ENCODE results near the gene ATP10A.

ATP10A gene

GRCh38 chr15:25673972-25674371 is 189.2 kb downstream of the ATP10A start:
- H3K27me3 Mint-ChIP-seq (ENCODE audit: low read depth): peaks cover 21% of the 10 kb centered on the region
- no peaks in the 10 kb centered on the region for H3K9me3 Mint-ChIP-seq
- H3K4me1 Mint-ChIP-seq (ENCODE audit: low read depth): peaks cover 3% of the 10 kb centered on the region
- no peak overlapping the region for H3K4me3 Mint-ChIP-seq
- peaks cover 5% of the 10 kb centered on the region for H3K36me3 Mint-ChIP-seq (ENCODE audit: low read depth)
- no peak overlapping the region for H3K27ac Mint-ChIP-seq
- no peak for DNase-seq (ENCODE audit: low spot score)

GRCh38 chr15:25673351-25673750 is 189.8 kb downstream of the ATP10A start:
- Mint-ChIP-seq H3K4me1 (ENCODE audit: low read depth) (peaks cover 3% of the 10 kb centered on the region), H3K27me3 (ENCODE audit: low read depth) (peaks cover 25% of the 10 kb centered on the region), H3K4me3 (no peak overlapping the region), H3K9me3 (no peaks in the 10 kb centered on the region), H3K27ac (no peak overlapping the region), H3K36me3 (ENCODE audit: low read depth) (peaks cover 1% of the 10 kb centered on the region)
- no peak for DNase-seq (ENCODE audit: low spot score)

- Mint-ChIP-seq H3K27ac (no peak overlapping the region), H3K9me3 (no peaks in the 10 kb centered on the region), H3K36me3 (ENCODE audit: low read depth) (no peaks in the 10 kb centered on the region), H3K4me3 (no peak overlapping the region), H3K4me1 (ENCODE audit: low read depth) (peaks cover 3% of the 10 kb centered on the region), H3K27me3 (ENCODE audit: low read depth) (peaks cover 25% of the 10 kb centered on the region)
- DNase-seq (ENCODE audit: low spot score): no peak
These were observed 192.0 kb downstream of the ATP10A start for GRCh38 chr15:25671132-25671531.

- Mint-ChIP-seq H3K27me3 (ENCODE audit: low read depth) (peaks cover 25% of the 10 kb centered on the region), H3K4me3 (no peak overlapping the region), H3K9me3 (no peaks in the 10 kb centered on the region), H3K36me3 (ENCODE audit: low read depth) (no peaks in the 10 kb centered on the region), H3K4me1 (ENCODE audit: low read depth) (peaks cover 3% of the 10 kb centered on the region), H3K27ac (no peak overlapping the region)
- DNase-seq (ENCODE audit: low spot score): no peak
These were observed 192.5 kb downstream of the ATP10A start for GRCh38 chr15:25670621-25671020.

GRCh38 chr15:25670025-25670554 is 193.0 kb downstream of the ATP10A start:
- H3K4me1 Mint-ChIP-seq (ENCODE audit: low read depth): peaks cover 3% of the 10 kb centered on the region
- no peak overlapping the region for H3K27ac Mint-ChIP-seq
- H3K36me3 Mint-ChIP-seq (ENCODE audit: low read depth): no peaks in the 10 kb centered on the region
- peaks cover 25% of the 10 kb centered on the region for H3K27me3 Mint-ChIP-seq (ENCODE audit: low read depth)
- no peak overlapping the region for H3K4me3 Mint-ChIP-seq
- no peak for DNase-seq (ENCODE audit: low spot score)
- H3K9me3 Mint-ChIP-seq: no peaks in the 10 kb centered on the region

- H3K36me3 Mint-ChIP-seq (ENCODE audit: low read depth): no peaks in the 10 kb centered on the region
- H3K4me1 Mint-ChIP-seq (ENCODE audit: low read depth): peaks cover 3% of the 10 kb centered on the region
- H3K27me3 Mint-ChIP-seq (ENCODE audit: low read depth): peaks cover 25% of the 10 kb centered on the region
These were observed 194.2 kb downstream of the ATP10A start for GRCh38 chr15:25668901-25669300.

DNA sequence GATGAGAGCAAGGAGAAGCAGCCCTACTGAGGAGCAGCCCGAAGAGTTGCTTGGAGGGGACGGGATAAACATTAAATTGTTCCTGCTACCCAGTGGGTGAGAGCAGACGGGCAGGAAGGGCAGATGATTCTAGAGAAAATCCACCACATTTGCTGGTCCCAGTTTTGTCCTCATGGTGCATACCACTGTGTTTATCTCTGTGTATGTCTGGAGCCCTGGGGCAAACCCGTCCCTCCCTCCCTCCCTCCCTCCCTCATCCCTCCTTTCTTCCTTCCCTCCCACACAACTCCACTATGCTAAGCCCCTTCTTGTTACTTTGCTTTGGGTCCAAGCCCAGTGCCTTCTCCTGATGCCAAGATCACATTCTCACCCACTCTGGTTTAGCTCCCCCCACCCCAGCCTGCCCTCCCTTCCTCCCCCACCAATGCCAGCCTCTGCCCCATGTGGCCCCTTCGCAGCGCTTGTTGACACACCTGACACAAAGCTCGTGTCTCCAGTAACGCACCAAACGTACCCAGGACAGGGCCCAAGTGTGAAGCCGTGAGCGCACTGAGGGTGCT is 194.8 kb downstream of the ATP10A start:
- Mint-ChIP-seq H3K27ac (no peak overlapping the region), H3K4me1 (ENCODE audit: low read depth) (peaks cover 3% of the 10 kb centered on the region), H3K27me3 (ENCODE audit: low read depth) (peaks cover 25% of the 10 kb centered on the region), H3K36me3 (ENCODE audit: low read depth) (no peaks in the 10 kb centered on the region), H3K9me3 (no peaks in the 10 kb centered on the region), H3K4me3 (no peak overlapping the region)
- DNase-seq (ENCODE audit: low spot score): no peak

More at GRCh38 chr15:25668901-25669300, 194.2 kb downstream of the ATP10A start:
- Mint-ChIP-seq H3K27ac (no peak overlapping the region), H3K9me3 (no peaks in the 10 kb centered on the region), H3K4me3 (no peak overlapping the region)
- no peak for DNase-seq (ENCODE audit: low spot score)

DNA sequence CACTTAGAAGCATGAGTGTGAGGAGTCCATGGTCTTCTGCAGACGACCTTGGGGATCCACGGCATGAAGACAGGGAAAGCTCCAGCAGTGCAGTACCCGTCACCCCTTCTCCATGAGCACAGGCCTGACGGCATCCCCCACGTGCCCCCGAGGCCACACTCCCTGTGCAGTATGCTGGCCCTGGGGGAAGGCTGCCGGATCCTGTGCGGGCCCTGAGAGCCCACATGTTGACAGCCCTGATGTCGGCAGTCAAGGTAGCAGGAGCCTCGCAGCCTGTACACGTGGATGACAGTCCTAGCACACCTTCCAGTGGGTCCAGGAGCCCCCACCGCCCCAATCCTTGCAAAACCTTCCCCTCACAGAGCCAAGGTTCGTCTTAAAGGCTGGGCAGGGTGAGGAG is 195.3 kb downstream of the ATP10A start:
- no peak overlapping the region for H3K4me3 Mint-ChIP-seq
- peaks cover 3% of the 10 kb centered on the region for H3K4me1 Mint-ChIP-seq (ENCODE audit: low read depth)
- no peak for DNase-seq (ENCODE audit: low spot score)
- no peaks in the 10 kb centered on the region for H3K36me3 Mint-ChIP-seq (ENCODE audit: low read depth)
- peaks cover 28% of the 10 kb centered on the region for H3K27me3 Mint-ChIP-seq (ENCODE audit: low read depth)
- no peaks in the 10 kb centered on the region for H3K9me3 Mint-ChIP-seq
- H3K27ac Mint-ChIP-seq: no peak overlapping the region

GRCh38 chr15:25665913-25666312 is 197.2 kb downstream of the ATP10A start:
- Mint-ChIP-seq H3K4me3 (no peak overlapping the region), H3K4me1 (ENCODE audit: low read depth) (peaks cover 3% of the 10 kb centered on the region), H3K9me3 (no peaks in the 10 kb centered on the region), H3K36me3 (ENCODE audit: low read depth) (no peaks in the 10 kb centered on the region), H3K27ac (no peak overlapping the region), H3K27me3 (ENCODE audit: low read depth) (peaks cover 24% of the 10 kb centered on the region)
- DNase-seq (ENCODE audit: low spot score): no peak

GRCh38 chr15:25664761-25665160 is 198.4 kb downstream of the ATP10A start:
- no peaks in the 10 kb centered on the region for H3K4me1 Mint-ChIP-seq (ENCODE audit: low read depth)
- no peak overlapping the region for H3K27ac Mint-ChIP-seq
- H3K4me3 Mint-ChIP-seq: no peak overlapping the region
- DNase-seq (ENCODE audit: low spot score): no peak
- no peaks in the 10 kb centered on the region for H3K9me3 Mint-ChIP-seq
- H3K36me3 Mint-ChIP-seq (ENCODE audit: low read depth): no peaks in the 10 kb centered on the region
- peaks cover 12% of the 10 kb centered on the region for H3K27me3 Mint-ChIP-seq (ENCODE audit: low read depth)

DNA sequence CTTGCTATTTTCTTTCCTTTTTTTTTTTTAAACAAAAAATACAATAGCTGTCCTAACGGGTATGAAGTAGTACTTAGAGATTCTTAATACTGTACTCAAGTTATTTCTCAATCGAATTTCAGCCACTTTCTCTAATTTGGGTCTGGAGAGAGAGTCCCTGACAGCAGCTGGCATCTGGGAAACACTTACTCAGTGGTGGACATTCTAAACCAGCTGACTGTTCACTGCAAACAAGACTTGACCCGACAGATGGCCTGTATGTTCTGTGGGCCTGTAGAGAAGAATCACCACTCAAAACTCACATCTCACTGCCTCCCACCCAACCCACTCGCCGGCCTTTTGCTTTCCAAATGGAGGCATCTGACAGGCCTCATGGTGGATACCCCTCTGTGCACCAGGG is 199.6 kb downstream of the ATP10A start:
- H3K36me3 Mint-ChIP-seq (ENCODE audit: low read depth): no peaks in the 10 kb centered on the region
- H3K27me3 Mint-ChIP-seq (ENCODE audit: low read depth): peaks cover 5% of the 10 kb centered on the region
- no peak for DNase-seq (ENCODE audit: low spot score)
- no peak overlapping the region for H3K27ac Mint-ChIP-seq
- no peaks in the 10 kb centered on the region for H3K4me1 Mint-ChIP-seq (ENCODE audit: low read depth)
- no peak overlapping the region for H3K4me3 Mint-ChIP-seq
- H3K9me3 Mint-ChIP-seq: no peaks in the 10 kb centered on the region

DNA sequence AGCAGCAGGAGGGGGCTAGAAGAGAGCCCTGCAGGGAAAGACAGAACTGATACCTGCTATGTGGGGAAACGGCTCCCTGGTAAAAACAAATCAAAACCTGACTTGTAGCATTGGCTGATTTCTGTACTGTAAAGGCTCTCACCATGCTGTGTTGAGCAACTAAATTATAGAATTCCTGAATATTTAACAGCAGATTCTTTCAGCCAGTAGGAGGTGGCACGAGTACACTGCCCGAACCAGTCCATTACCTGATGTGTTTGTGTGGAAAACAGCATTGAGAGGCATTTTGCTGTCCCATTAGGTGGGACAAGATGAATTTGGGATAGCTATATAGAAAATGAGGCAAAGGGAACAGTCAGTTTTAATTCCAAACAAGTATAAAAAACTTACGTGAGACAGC is 201.2 kb downstream of the ATP10A start:
- Mint-ChIP-seq H3K36me3 (ENCODE audit: low read depth) (no peaks in the 10 kb centered on the region), H3K27ac (no peak overlapping the region), H3K4me3 (no peak overlapping the region), H3K27me3 (ENCODE audit: low read depth) (peaks cover 5% of the 10 kb centered on the region), H3K4me1 (ENCODE audit: low read depth) (no peaks in the 10 kb centered on the region), H3K9me3 (no peaks in the 10 kb centered on the region)
- DNase-seq (ENCODE audit: low spot score): no peak

GRCh38 chr15:25659251-25659650 is 203.9 kb downstream of the ATP10A start:
- Mint-ChIP-seq H3K4me3 (no peak overlapping the region), H3K27ac (no peak overlapping the region), H3K27me3 (ENCODE audit: low read depth) (peaks cover 5% of the 10 kb centered on the region), H3K36me3 (ENCODE audit: low read depth) (no peaks in the 10 kb centered on the region), H3K4me1 (ENCODE audit: low read depth) (no peaks in the 10 kb centered on the region), H3K9me3 (no peaks in the 10 kb centered on the region)
- no peak for DNase-seq (ENCODE audit: low spot score)

DNA sequence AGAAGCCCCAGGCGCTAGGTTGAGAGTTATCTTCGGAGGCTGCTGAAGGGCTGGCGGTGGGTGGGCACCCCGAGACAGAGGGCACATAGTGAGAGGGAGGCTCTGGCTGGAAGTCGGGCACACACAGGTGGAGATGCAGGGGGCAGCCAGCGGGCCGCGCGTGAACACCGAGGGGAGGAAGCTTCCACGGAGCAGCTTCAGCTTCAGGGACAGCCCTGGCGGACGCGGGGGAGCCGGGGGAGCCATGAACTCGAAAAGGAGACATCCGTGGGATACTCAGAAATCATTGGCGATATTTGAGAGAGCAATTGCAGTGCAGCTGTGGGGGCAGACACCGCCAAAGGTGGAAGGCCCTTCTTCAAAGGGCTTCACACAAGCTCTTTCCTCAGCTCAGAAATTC is 204.6 kb downstream of the ATP10A start:
- Mint-ChIP-seq H3K4me3 (no peak overlapping the region), H3K36me3 (ENCODE audit: low read depth) (no peaks in the 10 kb centered on the region), H3K4me1 (ENCODE audit: low read depth) (no peaks in the 10 kb centered on the region), H3K9me3 (no peaks in the 10 kb centered on the region), H3K27ac (no peak overlapping the region), H3K27me3 (ENCODE audit: low read depth) (peaks cover 5% of the 10 kb centered on the region)
- DNase-seq (ENCODE audit: low spot score): no peak

All from T-helper 2 cell treated with Interferon-gamma antibody and Interleukin-4, amounts not matched to agents 5 μg/mL and 100 μg/mL, for 36 hours (primary cell).